Activated CD8-positive, alpha-beta memory T cell treated with anti-CD3 and anti-CD28 coated beads, Interleukin-2, amount 50 U/mL, for 1 hour (primary cell): ENCODE results near the gene HDAC1.

Experiments
- DNase-seq: peaks from one replicate; pipeline ENCODE4 v3.0.0-alpha.2; 2020; ENCODE audit errors: extremely low read depth

Gene HDAC1

GRCh38 chr1:32330558-32331151 is 38.8 kb downstream of the HDAC1 start:
- no peak for DNase-seq

- DNase-seq: no peak
Observed at GRCh38 chr1:32331549-32331948, 39.7 kb downstream of the HDAC1 start.

- DNase-seq: no peak
Observed at GRCh38 chr1:32332290-32333079, 40.6 kb downstream of the HDAC1 start.

- DNase-seq: no peak
Observed at GRCh38 chr1:32333251-32333963, 41.5 kb downstream of the HDAC1 start.

- no peak for DNase-seq
Observed at GRCh38 chr1:32334274-32334861, 42.5 kb downstream of the HDAC1 start.

- peak; percentile 19 for DNase-seq
Observed at GRCh38 chr1:32334864-32335534, 43.1 kb downstream of the HDAC1 start.

- DNase-seq: no peak
Observed at GRCh38 chr1:32335535-32335789, 43.6 kb downstream of the HDAC1 start.

GRCh38 chr1:32335790-32336590 is 44.1 kb downstream of the HDAC1 start, which contains the start of gene MARCKSL1:
Gene MARCKSL1, minus strand, starts transcription at chr1:32336233. Its CDS starts 200 bp downstream, at chr1:32336033.
- peak; percentile 73 for DNase-seq

GRCh38 chr1:32336591-32336932 is 44.7 kb downstream of the HDAC1 start:
- DNase-seq: no peak

- no peak for DNase-seq
Observed at GRCh38 chr1:32336963-32337675, 45.2 kb downstream of the HDAC1 start.

GRCh38 chr1:32337855-32338636 is 46.2 kb downstream of the HDAC1 start:
- no peak for DNase-seq

- no peak for DNase-seq
Observed at GRCh38 chr1:32338637-32339145, 46.8 kb downstream of the HDAC1 start.

GRCh38 chr1:32339363-32339978 is 47.6 kb downstream of the HDAC1 start:
- no peak for DNase-seq

- DNase-seq: no peak
Observed at GRCh38 chr1:32341186-32341757, 49.4 kb downstream of the HDAC1 start.

GRCh38 chr1:32341971-32342370 is 50.1 kb downstream of the HDAC1 start:
- no peak for DNase-seq

GRCh38 chr1:32342704-32343103 is 50.8 kb downstream of the HDAC1 start:
- DNase-seq: no peak

GRCh38 chr1:32345289-32345827 is 53.5 kb downstream of the HDAC1 start:
- no peak for DNase-seq

- DNase-seq: no peak
Observed at GRCh38 chr1:32346532-32347157, 54.8 kb downstream of the HDAC1 start.
